Anterior cingulate cortex (tissue), 58 donors: ENCODE results near the gene GRIFIN.

ENCODE experiments used
- DNase-seq, 58 donors: peaks; one replicate each; lab custom pipeline; 2025; lab: John Stamatoyannopoulos, UW

Gene GRIFIN

DNA sequence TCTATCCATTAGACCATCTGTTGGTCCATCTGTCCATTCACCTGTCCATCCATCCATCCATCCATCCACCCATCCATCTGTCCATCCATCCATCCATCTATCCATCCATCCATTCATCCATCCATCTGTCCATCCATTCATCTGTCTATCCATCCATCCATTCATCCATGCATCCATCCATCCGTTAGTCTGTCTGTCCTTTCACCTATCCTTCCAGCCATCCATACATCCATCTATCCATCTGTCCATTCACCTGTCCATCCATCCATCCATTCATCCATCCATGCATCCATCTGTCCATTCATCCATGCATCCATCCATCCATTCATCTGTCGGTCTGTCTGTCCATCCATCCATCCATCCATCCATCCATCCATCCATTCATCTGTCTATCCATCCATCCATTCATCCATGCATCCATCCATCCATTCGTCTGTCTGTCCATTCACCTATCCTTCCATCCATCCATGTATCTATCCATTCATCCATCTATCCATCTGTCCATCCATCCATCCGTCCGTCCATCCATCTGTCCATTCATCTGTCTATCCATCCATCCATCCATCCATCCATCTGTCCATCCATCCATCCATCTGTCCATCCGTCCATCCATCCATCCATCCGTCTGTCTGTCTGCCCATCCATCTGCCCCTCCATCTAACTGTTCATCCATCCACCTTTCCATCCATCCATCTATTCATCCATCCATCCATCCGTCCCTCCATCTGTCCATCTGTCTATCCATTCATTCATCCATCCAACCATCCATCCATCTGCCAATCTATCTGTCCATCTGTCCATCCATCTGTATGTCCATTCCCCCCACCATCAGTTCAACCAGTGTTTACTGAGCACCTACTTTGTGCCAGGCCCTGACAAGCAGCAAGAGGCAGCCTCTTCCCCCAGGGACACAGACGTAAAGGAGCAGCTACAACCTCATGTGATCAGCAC, 38.5 kb upstream of the GRIFIN start:
- DNase-seq, result no peak

DNA sequence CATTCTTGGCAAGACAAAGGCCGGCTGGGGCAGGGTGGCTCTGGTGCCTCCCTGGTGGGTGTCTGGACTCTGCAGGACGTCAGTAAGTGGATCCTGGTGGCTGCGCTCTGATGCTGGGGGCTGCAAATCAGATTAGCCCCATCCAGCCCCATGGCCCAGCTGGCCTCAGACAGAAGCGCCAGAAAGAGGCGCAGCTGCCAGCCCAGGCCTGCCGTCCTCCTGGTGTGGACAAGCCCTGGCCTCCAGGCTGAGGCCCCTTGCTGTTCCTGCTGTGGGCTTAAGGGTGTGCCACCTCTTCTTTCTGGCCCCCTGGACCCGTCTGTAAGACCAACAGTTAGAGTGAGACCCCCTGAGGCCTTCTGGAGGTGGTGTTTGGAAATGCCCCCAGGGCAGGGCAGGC, 37.5 kb upstream of the GRIFIN start:
- no peak for DNase-seq

DNA sequence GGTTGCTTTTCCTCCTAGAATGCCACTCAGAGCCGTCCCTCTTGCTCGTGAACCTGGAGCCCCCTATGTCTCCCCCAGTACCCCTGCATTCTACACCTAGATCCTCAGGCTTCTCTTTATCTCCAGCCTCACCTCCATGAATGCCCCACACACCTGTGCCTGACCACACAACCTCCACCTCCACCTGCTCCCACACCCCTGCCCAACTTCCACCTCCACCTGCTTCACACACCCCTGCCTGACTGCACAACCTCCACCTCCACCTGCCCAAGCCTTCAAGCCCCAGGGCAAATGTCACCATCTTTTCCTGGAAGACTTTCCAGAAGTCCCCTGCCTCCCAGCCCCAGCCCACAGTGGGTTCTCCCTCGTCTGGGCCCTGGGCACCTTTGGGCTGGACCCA, 36.5 kb upstream of the GRIFIN start:
- DNase-seq, result no peak

DNA sequence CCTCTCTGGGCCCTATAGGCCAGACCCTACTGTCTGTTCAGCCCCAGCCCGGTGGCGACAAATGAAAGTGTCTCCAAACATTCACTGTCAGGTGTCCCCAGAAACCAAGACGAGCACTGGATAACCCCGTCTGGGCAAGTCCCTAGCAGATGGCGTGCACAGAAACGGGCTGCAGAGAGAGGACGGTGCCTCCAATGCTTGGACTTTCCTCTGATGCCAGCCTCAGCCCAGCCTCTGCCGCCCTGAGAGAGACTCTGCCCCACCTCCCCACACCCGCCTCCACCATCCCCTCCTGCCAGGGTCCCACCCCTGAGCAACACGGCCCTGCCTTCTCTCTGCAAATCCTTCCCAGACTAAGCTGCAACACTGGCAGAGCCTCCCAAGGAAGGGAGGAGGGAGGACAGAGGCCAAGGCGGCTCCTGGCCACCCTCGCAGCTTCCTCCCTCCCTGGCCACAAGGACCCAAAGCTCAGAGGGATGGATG, 36.0 kb upstream of the GRIFIN start:
- DNase-seq, result peak in 6 of 58 donors; percentile 15 to 41 (median 34)

DNA sequence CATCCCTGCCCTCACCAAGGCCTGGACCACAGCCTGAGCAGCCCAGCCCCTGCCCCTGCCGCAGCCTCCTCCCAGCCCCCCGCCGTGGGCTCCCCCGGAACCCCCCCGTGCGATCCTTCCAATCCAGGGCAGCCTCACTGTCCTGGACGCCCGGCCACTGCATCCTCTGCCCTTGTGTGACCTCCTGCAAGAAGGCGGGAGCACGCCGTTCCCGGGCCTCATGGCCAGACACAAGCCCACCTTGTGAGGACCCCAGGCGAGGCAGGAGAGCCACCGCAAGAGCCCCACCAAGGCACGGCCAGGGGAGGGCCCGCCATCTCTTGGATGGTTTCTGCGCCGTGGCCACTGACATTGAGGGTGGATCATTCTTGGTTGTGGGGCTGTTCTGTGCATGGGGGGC, 35.6 kb upstream of the GRIFIN start:
- no peak for DNase-seq

DNA sequence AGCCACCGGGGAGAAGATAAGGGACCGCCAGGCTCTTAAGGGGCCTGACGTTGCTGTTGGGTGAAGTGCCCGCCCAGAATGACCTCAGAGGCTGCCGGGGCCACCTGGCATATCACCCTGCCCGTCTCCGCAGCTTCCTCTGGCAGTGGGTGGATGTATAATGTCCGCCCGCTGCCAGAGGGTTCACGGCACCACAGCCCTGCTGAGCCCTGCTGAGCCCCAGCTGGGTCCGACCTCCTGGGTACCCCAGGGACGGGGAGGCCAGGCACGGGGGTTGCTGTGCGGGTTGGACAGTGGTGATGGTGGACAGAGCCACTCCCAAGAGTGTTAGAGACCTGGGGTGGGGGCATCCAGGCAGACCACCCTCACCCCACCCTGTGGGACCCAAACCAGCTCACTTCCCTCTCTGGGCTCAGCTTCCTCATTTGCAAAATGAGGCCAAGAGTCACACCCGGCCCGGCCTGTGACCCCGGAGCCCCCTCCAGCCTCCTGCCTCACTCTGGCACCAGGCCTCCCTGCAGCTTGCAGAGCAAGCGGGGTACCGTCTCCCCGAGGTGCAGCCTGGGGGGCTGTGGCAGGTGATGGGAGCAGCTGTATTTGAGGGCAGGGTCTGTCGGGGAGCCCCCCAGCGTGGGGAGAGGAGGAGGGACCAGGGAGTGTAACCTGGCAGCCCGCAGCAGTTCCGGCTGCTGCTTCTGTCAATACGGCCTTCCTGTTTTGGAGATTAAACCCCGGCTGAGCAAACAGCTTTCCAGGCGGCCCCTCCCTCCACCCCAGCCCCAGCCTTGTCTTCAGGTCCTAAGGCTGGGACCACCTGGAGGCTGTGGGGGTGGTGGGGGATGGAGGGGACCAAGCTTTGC, 34.9 kb upstream of the GRIFIN start:
- DNase-seq, result no peak

DNA sequence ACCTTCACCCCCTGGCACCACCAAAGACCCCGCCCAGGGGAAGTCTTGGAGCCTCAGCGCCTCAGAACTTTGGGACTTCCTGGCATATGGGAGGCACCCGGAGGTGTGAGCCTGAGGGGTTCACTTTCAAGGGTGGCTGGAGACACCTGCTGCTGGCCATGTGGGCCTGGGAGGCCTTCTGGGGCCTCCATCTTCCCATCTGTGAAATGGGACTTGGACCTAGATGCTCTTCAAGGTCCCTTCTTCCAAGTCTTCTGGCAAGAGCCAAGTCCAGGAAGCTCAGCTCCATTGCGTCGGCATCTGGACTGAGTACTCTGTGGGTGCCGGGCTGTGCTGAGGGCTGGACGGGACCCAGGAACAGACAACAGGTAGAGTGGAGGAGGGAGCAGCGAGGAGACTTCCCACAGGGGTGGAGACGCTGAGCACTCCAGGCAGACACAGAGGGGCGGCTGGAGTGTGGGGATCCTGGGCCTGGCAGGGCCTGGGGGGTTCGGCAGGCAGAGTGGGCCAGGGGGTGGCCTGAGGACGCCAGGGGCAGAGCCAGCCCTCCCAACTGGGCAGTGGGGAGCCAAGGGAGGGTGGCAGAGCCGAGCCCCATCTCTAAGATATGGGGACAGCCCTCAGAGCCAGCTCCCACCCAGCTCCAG, 34.1 kb upstream of the GRIFIN start:
- no peak for DNase-seq

DNA sequence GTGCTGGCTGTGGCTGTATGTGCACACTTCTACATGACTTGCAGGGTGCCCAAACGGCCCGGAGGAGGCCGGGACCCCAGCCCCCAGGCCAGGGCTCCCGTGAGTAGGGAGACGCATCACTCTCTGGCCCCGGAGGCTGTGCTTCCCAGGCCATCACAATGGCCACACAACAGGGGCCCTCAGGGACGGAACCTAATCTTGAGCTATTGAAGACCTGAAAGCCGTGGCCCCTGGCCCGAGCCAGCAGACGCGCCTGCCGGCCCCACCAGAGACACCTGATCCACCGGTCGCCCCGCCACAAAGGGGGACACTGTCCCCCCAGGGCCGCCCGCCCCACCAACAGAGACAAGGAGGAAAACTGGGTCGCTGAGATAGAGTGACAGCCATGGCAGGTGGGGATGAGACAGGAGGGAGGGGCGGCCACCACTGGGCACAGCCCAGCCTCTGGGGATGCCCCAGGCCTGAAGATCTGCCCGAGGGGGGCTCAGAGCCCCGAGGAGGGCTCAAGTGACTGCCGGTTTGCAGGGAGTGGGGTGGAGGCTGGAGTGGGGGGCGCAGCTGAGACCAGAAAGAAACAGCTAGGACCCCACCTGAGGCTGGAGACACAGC, 33.2 kb upstream of the GRIFIN start:
- DNase-seq, result no peak

DNA sequence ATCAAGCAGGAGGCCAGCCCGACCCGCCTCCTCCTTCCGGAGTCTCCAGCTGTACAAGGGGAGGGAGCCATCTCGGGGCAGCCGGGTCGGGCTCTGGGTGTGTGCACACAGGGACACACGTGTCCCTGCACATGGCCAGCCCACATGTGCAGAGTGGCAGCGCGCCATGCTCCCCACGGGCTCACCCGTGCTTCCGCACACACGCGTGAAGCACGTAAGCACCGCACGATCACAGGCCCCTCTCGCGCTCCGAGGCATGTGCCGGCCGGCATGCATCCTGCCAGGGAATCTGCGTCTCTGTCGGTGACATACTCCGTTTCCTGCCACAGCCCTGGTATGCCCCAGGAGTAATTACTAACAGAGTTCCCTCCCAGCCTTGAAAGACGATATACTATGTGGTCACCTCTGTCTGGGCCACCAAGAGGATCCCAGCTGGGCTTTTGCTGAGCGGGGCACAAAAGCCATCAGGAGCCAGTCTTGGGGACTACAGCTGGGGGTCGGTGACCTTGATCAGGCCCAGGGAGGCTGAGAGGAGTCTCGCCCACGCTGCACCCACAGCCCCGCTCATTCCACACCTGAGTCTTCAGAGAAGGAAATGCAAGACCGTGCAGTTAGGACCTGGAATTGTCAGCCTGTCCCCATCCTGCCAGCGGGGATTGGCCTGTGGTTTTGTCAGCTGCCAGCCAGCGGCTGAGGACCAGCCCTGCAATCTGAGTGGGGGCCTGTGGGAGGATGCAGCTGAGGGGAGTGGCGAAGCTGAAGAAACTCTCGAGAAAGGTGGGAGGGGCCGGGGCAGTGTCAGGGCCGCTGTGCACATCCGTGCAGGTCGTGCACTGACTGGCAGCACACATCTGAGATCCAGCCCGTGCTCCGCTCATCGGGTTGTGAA, 32.4 kb upstream of the GRIFIN start:
- DNase-seq, result no peak

DNA sequence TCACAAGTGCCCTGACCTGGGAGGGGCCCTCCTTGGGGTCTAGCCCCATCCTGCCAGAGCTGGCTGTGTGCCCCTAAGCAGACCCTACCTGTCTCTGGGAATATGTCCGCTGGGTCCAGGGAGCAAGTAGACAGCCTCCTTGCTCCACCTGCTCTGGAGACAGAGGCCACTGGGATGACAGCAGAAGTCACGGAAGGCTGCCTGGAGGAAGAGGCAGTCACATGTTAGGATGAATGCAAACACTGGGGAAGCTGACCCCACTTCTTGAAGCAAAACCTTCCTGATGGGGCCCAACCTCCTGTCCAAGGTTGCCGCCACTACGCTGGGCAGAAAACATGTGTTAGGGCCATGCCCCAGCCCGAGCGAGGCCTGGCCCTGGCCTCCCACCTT, 31.7 kb upstream of the GRIFIN start:
- no peak for DNase-seq

DNA sequence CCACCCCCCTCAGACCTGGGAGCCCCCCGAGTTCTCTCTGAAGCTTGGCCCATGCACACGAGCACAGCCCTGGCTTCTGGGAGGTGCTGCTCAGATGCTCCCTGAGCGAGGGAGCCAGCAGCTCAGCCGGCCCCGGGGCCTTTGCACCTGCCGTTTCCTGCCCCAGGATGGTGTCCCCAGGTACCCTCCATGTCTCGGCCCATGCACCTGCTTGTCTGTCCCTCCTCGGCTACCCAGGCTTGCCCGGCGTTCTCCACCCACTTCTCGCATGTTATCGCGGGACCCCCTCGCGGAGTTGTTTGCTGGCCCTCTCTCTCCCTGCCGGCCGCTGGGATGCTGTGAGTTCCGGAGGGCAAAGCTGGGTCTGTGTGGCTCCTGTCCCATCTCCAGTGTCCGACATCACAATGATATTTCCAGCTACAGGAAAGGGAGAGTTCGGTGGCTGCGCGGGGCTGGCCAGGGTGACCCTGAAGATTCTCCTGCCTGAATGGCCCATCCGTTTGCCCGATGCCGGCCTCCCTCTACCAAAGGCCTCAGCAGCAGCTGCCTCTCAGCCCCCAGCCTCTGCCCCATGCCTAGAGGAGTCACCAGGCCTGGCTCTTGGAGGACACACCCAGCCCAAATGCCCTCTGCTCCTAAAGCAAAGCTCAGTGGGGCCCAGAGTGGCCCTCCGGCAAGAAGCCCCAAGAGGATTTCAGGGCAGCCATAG, 31.2 kb upstream of the GRIFIN start:
- no peak for DNase-seq

DNA sequence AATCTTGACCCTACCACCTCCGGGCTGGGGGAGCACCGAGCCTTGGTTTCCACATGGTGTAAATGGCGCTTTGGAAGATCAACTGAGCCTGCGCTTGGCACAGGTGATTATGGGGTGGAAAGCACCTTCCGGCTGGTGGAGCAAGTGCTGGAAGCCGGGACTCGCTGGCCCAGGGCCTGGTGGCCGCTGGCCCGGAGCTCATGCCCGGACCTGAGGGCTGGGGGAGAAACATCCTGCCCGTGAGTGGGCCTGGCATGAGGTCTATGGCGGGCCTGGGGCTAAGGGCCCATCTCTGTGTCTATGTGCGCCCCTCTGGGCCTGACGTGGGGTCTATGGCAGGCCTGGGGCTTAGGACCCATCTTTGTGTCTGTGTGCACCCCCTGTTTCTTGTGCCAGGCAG, 29.2 kb upstream of the GRIFIN start:
- DNase-seq, result peak in 2 of 58 donors; percentile 23 to 24

DNA sequence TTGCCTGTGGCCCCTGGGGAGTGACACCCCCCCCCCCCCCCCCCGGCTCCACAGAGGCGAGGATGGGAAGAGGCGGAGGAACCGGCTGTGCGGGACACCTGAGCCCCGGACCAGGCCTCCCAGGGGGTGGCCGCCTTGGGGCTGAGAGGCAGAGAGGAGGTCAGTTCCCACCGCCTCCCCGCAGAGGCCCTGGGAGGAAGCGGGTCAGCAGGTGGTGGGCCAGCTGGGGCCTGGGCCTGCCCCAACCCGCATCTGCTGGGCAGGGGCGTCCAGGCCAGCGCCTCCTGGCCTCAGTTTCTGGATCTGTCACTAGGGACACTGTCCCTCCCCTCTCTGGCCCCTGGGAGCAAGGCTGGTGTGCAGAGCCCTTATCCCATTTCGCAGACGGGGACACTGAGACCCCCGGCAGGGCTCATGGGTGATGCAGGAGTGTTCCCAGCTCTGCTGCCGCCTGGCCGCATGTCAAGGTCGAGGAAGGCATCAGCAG, 28.7 kb upstream of the GRIFIN start:
- DNase-seq, result no peak

DNA sequence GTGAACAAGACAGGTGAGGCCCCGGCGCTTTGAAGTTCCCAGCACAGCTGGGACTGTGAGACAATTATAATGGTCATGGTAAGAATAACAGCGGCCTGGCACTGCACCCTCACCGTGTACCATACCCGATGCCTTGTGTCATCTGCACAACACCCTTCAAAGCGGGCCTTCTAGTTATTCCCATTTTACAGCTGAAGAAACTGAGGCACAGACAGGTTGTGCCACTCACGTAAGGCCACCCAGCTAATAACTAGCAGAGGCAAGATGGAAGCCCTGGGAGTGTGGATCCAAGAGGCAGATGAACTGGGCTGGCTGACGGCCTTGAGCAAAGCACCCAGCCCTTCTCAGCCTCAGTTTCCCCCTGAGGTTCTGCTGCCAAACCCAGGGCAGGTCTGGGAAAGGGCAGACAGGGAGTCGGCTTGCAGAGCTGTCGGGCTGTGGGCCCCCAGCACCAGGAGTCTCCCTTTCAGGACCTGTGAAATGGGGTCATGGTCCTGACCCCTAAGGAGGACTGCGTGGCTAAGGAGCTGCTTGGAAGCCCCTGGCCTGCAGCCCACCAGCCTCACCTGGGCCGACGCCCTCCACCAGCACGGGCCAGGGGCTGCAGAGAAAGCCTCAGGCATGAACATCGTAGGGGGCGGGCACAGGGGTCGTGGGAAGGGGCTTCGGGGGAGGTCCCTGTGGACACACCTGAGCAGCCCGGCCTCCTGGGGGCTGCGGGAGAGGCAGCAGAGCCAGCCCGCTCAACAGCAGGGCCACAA, 28.1 kb upstream of the GRIFIN start:
- no peak for DNase-seq

DNA sequence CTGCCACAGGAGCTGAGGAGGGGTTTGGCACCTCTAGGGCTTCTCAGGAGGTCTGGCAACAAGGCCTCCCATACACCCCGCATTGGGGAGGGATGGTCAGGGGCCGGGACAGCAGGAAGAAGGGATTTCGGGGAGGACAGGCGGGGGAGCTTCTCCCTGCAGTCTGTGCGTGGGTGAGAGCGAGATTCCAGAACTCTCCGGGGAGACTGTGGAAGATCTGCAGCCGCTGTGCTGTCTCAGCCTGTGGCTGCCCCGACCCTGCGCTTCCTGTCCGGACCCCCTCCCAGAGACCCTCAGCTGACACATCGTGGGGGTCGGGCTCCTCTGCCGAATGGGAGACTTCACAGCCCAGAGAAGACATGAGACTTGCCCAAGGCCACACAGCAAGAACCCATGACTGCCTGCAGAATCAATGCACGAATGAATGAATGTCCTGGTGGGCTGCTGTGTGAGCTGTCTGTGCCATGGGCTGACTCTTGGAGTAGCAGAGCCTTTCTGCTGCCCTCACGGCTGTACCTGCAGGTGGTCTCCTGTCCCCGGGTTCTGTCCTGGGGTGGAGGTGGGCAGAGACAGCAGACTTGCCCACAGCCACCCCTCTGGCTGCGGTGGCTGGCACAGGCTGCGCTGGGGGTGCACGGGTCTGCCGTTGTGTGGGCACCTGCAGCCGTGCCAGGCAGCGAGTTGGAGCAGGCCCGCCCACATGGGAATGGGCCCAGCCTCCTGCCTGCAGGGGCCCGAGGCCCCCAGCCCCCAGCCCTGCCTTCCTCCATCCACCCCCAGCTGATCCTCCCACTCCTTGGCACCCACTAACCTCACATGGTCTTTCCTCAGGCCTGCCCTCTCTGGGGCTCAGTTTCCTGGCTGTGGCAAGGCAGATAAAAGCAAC, 27.1 kb upstream of the GRIFIN start:
- DNase-seq, result no peak

DNA sequence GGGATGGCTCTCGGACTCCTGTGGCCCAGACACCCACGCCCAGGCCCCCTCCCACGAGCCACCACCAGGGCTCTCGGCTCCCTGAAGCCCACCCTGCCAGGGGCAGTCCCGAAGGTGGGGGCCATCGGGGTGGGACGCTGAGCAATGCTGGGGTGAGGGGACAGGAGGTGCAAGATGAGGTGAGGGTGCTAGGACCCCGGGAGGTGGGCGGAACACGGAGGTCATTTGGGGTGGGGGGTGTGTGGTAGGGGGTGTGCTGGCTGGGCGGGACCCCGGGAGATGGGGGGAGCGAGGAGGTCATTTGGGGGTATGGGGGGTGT, 26.4 kb upstream of the GRIFIN start:
- DNase-seq, result no peak
